ENCODE data around the gene ZNF441. TPM values are rescaled to one million over a fixed set of nuclear protein-coding genes. Genes with fewer than 3 reads are reported as not detected.

The ZNF441 gene
- total and polyA plus RNA-seq, 8 donors = 2.5 to 6.9 (median 3.9) TPM

- intact Hi-C loops (cut with DNase I) = no loop called here
- DNase-seq (no peak), FAIRE-seq (no peak), ATAC-seq (no peak)
- no peaks in the 10 kb centered on the region for H3K27me3 ChIP-seq
- peaks cover 0 to 6% (median 0%) of the 10 kb centered on the region in 4 donors for H3K9me3 ChIP-seq
- no peaks in the 10 kb centered on the region for H3K36me3 ChIP-seq
- TF ChIP-seq, protein P1, sequence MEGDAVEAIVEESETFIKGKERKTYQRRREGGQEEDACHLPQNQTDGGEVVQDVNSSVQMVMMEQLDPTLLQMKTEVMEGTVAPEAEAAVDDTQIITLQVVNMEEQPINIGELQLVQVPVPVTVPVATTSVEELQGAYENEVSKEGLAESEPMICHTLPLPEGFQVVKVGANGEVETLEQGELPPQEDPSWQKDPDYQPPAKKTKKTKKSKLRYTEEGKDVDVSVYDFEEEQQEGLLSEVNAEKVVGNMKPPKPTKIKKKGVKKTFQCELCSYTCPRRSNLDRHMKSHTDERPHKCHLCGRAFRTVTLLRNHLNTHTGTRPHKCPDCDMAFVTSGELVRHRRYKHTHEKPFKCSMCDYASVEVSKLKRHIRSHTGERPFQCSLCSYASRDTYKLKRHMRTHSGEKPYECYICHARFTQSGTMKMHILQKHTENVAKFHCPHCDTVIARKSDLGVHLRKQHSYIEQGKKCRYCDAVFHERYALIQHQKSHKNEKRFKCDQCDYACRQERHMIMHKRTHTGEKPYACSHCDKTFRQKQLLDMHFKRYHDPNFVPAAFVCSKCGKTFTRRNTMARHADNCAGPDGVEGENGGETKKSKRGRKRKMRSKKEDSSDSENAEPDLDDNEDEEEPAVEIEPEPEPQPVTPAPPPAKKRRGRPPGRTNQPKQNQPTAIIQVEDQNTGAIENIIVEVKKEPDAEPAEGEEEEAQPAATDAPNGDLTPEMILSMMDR (IDR thresholded peaks at IDR 0.05) = no peak
- H3K4me1 ChIP-seq = no peaks in the 10 kb centered on the region
- H3K4me3 ChIP-seq = no peak overlapping the region
- no peak overlapping the region for H3K27ac ChIP-seq
These were observed 20.9 kb upstream of the ZNF441 start for GRCh38 chr19:11745869-11746268.

DNA sequence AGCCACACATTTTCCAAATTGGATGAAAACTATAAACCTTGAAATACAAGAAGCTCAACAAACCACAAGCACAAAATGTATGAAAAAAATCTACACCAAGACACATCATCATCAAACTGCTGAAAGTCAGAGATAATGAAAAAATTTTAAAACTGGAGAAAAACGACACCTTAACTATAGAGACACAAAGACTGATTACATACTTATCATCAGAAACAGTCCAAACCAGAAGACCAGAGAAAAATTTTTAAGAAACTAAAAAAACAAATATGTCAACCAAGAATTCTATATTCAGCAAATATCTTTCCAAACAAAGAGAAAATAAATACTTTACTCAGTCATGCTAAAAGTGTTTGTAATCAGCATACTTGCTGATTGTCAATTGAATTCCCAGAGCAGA, 19.5 kb upstream of the ZNF441 start:
- WGBS, 2 donors = 24 to 26% methylated on average over 1 of the region's 1 CpG
- no peak for DNase-seq
- intact Hi-C loops (cut with DNase I) = no loop called here

GRCh38 chr19:11749751-11750150, 17.0 kb upstream of the ZNF441 start:
- no peak for FAIRE-seq
- H3K9me3 ChIP-seq = peaks cover 0 to 13% (median 0%) of the 10 kb centered on the region in 4 donors
- H3K4me3 ChIP-seq = no peak overlapping the region
- intact Hi-C loops (cut with DNase I) = no loop called here
- no peaks in the 10 kb centered on the region for H3K4me1 ChIP-seq
- H3K27me3 ChIP-seq = no peaks in the 10 kb centered on the region
- 40 to 43% methylated on average over 2 of the region's 2 CpGs for WGBS, 2 donors
- no peak for DNase-seq
- H3K27ac ChIP-seq = no peak overlapping the region
- ATAC-seq = no peak
- no peaks in the 10 kb centered on the region for H3K36me3 ChIP-seq
- TF ChIP-seq, protein P1 (IDR thresholded peaks at IDR 0.05) = no peak

More for the DNA sequence above, 19.5 kb upstream of the ZNF441 start:
- H3K36me3 ChIP-seq = no peaks in the 10 kb centered on the region
- no peak overlapping the region for H3K4me3 ChIP-seq
- FAIRE-seq (no peak), ATAC-seq (no peak)
- H3K27me3 ChIP-seq = no peaks in the 10 kb centered on the region
- H3K4me1 ChIP-seq = no peaks in the 10 kb centered on the region
- H3K27ac ChIP-seq = no peak overlapping the region
- peaks cover 0 to 12% (median 0%) of the 10 kb centered on the region in 4 donors for H3K9me3 ChIP-seq
- TF ChIP-seq, protein P1 (IDR thresholded peaks at IDR 0.05) = no peak

DNA sequence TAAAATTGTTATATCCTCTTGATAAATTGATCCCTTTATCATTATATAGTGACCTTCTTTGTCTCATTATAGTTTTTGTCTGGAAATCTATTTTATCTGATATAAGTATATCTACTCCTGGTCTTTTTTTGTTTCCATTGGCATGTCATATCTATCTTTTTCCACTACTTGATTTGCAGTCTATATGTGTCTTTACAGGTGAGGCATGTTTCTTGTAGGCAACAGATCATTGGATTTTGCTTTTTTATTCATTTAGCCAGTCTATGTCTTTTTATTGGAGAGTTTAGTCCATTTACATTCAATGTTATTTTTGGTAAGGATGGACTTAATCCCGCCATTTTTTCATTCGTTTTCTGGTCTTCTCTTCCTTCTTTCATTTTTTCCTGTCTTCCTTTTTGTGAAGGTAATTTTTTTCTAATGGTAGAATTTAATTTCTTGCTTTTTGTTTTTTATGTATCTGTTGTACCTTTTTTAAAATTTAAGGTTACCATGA, 14.5 kb upstream of the ZNF441 start:
- FAIRE-seq = no peak
- no peaks in the 10 kb centered on the region for H3K27me3 ChIP-seq
- 35 to 76% methylated on average over 2 of the region's 2 CpGs for WGBS, 2 donors
- DNase-seq = no peak
- H3K9me3 ChIP-seq = peaks cover 0 to 13% (median 0%) of the 10 kb centered on the region in 4 donors
- H3K27ac ChIP-seq = no peak overlapping the region
- ATAC-seq = no peak
- intact Hi-C loops (cut with DNase I) = no loop called here
- no peak overlapping the region for H3K4me3 ChIP-seq
- TF ChIP-seq, protein P1 (IDR thresholded peaks at IDR 0.05) = no peak
- H3K4me1 ChIP-seq = no peaks in the 10 kb centered on the region
- no peaks in the 10 kb centered on the region for H3K36me3 ChIP-seq

- FAIRE-seq = no peak
- Histone ChIP-seq H3K4me3 (no peak overlapping the region), H3K9me3 (peaks cover 0 to 7% (median 0%) of the 10 kb centered on the region in 4 donors), H3K4me1 (no peaks in the 10 kb centered on the region), H3K27me3 (no peaks in the 10 kb centered on the region), H3K27ac (no peak overlapping the region), H3K36me3 (no peaks in the 10 kb centered on the region)
- ATAC-seq = no peak
- intact Hi-C loops (cut with DNase I) = no loop called here
- whole genome bisulfite sequencing, 2 donors = 69 to 79% methylated on average over 4 of the region's 4 CpGs
- no peak for DNase-seq
- TF ChIP-seq, protein P1 (IDR thresholded peaks at IDR 0.05) = no peak
These were observed 12.1 kb upstream of the ZNF441 start for GRCh38 chr19:11754663-11755062.
